Stimulated activated CD4-positive, alpha-beta T cell treated with anti-CD3 and anti-CD28 coated beads, Interleukin-4, amount 100 ng/mL, for 1 hour (primary cell): ENCODE measurements around the gene ZDHHC11.
"Not testable (repeated sequence)": the region's sequence is repeated elsewhere in the genome, so short reads cannot be mapped to it uniquely, and the experiment has no call there.

ENCODE experiments used
- DNase-seq: peaks from one replicate; pipeline ENCODE4 v3.0.0-alpha.2; 2020

The ZDHHC11 gene

DNA sequence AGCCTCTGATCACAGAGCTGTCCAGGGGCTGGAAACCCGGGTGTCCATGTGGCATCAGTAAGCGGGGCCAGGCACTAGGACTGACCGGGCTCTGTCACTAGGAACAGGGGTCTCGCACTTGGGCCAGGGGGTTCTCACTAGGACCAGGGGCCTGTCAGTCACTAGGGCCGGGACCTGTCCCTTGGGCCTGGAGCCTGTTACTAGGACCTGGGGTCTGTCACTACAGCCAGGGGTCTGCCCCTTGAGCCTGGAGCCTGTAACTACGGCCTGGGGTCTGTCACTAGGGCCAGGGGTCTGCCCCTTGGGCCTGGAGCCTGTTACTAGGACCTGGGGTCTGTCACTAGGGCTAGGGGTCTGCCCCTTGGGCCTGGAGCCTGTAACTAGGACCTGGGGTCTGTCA, 76.5 kb downstream of the ZDHHC11 start:
- DNase-seq: peak; percentile 4

DNA sequence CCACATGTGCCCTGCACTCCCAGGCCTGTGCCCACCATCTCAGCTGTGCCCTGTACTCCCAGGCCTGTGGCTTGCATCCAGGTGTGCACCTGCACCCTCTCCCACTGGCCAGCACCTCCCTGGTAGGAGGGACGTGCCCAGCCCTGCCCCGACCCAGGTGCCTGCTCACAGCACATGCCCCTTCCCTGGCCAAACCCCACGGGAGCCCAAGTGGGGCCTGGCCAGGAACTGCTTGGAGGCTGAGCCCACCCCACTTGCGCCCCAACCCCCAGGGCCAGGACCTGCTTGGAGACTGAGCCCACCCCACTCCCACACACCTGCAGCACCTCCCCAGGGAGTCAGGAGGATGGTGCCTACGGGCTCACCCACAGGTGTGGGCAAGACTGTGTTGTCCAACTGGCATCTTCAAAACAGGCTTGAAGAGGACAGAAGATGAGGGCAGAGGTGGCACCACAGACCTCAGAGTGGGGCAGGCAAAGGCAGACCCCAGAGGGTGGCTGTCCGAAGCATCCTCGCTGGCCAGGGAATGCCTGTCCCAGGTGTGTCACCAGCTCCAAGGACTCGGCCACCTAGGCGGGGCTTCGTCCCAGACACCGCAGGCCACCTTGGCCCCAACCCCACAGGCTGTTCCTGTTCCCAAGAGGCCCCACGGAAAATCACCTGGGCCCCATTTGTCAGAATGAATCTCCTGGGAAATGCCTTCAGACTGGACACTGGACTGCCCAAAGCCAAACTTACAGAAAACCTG, 77.1 kb downstream of the ZDHHC11 start:
- DNase-seq: no peak

DNA sequence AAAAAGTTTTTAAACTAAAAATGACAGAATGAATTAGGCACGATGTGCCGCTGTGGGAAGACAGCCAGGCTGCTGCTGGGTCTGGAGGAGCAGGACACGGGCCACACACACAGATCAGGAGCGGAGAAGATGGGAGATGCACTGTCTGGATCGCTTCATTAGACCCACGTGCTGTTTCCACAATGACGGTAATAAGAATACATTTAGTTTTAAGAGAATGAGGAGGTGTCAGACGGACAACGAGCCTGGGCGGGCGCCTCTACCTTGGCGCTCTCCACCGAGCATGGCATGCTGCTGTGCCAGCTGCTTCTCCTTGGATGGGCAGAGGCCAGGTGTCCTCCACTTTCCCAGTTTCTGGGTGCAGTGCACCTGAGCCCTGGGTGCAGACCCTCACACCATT, 77.9 kb downstream of the ZDHHC11 start:
- DNase-seq: not testable (repeated sequence)

DNA sequence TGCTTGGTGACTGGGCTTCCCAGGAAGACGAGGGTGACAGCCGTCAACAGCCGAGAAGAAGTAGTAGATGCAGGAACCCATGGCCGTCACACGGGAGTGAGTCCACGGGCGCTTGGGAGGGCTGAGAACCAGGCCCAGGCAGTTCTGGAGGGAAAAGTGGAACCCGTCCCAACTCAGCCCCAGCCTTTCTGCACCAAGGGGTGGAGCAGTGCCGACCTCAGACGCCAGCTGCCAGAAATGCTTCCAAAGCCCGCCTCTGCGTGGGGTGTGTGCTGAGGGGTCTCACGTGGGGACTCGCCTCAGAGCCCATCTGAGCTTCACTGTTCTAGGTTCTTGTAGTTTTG, 78.3 kb downstream of the ZDHHC11 start:
- DNase-seq: not testable (repeated sequence)

DNA sequence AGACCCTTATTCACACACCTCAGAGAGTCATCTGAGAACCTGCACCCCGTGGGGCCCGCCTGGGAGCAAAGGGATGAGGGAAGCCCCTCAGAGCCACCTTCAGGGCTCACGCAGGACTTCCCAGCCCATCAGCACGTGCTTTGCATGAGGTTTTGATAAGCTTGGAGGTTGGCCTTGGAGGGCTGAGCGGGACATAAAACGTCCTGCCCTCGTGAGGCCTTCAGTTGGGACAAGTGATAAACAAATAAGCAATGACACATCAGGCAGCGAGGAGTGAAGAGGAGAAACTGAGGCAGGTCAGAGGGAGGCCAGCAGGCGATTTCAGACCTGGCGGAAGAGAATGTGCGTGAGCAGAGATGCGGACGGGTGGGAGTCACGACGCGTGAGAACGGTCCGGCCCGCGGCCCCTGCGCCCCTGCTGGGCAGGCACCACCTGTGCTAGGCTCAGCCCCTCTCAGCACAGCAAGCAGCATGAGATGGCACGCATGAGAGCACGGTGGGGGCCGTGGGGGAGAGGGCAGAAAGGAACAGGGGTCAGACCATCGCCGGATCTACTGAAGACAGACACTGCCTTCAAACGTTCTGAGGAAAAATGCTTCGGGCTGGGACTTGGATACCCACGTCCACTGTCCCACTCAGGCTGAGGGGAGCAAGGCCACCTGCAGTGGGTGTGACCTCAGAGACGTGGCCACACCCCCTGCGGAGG, 78.8 kb downstream of the ZDHHC11 start:
- not testable (repeated sequence) for DNase-seq

DNA sequence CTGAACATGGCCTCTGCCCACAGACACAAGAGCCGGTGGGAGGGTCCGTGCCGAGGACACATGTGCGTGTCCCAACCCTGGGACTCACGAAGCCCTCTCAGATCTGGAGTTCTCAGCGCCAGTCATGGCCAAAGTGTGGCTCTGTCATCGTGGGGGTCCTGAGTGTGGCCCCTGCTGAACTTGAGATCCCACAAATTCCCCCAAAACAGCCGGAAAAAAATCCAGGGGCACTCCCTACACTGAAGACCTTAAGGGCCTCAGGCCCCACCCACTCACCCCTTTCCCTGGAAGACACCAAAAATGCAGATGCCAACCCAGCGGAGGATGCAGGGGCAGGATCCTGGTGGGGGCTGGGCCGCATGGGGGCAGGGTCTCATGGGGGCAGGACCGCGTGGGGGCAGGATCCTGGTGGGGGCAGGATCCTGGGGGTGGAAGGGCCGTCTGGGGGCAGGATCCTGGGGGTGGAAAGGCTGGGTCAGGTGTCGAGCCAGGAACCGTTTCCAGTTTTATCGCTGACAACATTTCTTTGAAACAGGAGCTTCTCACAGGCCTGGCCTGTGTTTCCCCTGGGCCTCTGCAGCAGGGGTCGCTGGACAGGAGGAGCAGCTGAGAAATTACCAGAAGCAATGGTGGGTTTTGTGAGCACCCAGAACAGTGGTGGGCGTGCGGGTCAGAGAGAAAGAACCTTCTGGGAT, 79.6 kb downstream of the ZDHHC11 start:
- DNase-seq: not testable (repeated sequence)

DNA sequence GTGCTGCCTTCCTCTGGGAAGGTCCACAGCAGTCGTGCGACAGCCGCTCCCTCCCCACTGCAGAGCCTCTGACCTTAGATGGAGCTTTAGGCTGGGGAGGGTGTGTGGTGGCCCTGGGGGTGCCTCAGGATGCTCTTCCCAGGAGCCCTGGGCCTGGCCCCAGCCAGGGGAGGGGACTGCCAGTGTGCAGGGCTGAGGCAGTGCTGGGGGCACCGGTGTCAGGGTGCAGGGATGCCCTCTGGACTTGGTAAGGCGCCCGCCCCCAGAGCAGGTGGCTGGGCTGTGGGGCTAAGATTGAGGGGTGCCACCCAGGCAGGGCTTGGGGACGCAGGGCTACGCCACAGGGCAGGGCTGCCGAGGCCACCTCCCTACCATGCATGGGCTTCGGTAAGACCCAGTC, 80.2 kb downstream of the ZDHHC11 start:
- not testable (repeated sequence) for DNase-seq

DNA sequence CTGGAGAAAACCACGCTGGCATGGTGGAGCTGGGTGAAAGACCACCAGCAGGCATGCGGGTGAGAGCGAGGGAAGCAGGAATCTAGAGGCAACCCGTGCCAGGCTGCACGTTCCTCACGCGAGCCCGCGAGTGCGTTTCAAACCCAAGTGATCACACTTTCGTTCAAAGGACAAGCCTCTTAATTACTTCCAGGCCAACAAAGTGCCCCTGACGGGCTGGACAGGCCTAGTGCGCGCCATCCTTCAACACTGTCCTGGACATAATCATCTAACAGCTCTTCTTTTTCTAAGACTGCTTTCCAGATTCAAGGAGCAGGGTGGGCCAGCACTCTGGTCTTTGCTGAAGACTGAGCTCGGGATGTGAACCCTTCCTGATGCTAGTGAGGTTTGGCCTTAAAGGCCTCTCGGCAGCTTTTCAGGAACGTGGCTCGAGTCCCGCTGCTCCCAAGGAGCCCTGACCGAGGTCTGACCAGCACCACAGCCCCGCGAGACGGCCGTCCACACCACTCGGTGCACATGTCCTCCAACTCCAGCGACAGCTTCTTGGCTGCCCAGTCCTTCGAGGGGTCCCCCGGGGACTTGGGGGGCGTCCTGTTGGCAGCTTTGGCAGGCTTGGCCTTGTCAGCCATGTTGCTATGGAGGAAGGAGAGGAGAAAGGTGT, 81.2 kb downstream of the ZDHHC11 start:
- not testable (repeated sequence) for DNase-seq

DNA sequence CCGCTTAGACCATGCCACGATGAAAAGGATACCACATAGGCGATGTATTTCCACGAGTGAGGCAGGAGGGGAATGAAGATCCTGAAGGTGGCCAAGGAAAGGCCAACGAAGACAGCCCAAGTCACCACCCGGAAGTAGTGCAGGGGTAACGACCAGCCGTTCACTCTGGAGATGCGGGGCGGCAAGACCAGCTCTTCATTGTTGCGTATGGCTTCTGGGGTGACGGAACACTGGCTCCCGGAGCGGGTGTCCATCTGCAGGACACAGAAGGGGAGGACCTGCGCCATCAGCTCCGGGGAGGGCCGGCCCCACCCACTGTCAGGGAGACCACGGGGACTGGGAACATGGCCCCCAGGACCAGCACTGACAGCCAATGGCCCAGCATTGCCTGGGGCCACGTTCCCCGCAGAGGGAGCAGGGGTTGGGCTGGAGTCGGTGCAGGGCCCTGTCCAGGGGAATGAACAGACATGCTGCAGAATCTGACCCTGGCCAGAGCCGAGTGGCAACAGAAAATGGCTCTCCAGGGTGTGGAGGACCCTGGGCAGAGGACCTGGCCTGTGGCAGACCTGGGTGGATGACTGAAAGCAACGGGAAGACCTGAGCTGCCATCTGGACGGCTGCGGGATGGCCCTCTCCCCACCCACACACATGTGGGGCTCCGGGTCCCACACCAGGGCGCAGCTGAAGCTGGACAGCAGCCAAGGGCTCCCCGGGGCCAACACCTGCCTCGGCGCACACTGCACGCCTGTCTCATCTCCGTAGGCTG, 83.9 kb downstream of the ZDHHC11 start:
- DNase-seq: no peak

DNA sequence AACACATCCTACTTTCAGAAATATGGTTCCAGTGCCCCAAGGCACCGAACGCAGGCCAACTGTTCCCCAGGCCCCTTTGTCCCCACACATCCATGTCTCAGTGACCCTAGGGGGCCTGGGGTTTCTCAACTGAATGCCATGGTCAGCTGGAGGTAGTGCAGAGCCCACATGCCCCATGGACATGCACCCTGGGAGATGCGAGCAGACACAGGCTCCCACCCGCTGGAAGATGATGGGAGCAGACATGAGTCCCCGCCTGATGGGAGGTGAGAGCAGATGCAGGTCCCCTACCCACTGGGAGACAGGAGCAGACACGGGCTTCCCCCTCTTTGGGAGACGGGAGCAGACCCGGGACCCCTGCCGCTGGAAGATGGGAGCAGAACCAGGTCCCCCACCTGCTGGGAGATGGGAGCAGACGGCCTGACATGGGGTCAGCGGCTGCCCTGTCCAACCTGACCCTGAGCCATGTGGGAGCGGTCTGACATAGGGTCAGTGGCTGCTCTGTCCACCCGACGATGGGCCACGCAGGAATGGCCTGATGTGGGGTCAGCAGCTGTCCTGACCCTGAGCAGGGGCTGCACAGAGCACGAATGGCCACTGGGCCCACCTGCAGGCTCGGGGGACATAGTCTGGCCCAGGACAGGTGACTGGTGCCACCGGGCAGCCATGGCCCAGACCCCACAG, 84.7 kb downstream of the ZDHHC11 start:
- DNase-seq: no peak

DNA sequence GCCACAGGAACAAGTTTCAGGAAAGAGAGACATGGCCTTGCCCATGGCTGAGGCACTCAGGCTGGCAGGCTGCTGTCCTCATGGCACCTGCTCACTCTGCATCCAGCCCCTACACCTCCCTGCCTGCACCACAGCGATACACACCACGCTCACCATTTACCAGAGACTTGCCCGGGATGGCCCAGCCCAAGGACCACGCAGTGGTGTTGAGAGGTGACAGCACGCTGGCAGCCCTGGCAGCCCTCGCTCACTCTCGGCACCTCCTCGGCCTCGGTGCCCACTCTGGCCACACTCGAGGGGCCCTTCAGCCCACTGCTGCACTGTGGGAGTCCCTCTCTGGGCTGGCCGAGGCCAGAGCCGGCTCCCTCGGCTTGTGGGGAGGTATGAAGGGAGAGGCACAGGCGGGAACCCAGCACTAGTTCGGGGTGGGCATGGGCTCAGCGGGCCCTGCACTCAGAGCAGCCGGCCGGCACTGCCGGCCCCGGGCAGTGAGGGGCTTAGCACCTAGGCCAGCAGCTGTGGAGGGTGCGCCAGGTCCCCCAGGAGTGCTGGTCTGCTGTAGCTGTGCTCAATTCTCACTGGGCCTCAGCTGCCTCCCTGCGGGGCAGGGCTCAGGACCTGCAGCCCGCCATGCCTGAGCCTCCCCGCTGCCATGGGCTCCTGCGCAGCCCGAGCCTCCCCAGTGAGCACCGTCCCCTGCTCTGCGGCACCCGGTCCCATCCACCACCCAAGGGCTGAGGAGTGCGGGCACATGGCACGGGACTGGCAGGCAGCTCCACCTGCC, 86.6 kb downstream of the ZDHHC11 start:
- DNase-seq: no peak

DNA sequence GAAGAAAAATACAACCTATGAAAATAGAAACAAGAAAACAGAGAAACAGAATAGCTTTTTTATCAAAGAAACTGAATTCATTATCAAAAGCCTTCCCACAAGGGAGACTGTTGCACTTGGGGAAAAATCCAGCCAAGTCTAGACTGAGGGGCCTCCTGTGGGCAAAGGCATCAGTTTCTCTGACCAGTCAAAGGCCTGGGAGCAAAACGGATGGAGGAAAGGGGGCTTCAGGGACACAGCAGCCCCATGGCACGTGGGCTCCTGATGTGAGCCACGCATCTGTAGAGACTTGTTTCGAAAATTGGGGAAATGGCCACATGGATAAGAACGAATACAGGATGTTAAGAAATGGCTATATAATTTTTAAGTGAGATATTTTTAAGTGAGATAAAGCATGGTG, 87.4 kb downstream of the ZDHHC11 start:
- DNase-seq: no peak

DNA sequence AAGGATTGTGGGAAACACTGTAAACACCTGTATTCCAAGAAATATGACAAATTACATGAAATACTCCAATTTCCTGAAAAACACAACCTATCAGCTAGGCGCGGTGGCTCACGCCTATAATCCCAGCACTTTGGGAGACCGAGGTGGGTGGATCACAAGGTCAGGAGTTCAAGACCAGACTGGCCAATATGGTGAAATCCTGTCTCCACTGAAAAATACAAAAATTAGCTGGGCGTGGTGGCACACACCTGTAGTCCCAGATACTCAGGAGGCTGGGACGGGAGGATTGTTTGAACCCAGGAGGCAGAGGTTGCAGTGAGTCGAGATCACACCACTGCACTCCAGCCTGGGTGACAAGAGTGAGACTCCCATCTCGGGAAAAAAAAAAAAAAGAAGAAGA, 87.8 kb downstream of the ZDHHC11 start:
- not testable (repeated sequence) for DNase-seq

DNA sequence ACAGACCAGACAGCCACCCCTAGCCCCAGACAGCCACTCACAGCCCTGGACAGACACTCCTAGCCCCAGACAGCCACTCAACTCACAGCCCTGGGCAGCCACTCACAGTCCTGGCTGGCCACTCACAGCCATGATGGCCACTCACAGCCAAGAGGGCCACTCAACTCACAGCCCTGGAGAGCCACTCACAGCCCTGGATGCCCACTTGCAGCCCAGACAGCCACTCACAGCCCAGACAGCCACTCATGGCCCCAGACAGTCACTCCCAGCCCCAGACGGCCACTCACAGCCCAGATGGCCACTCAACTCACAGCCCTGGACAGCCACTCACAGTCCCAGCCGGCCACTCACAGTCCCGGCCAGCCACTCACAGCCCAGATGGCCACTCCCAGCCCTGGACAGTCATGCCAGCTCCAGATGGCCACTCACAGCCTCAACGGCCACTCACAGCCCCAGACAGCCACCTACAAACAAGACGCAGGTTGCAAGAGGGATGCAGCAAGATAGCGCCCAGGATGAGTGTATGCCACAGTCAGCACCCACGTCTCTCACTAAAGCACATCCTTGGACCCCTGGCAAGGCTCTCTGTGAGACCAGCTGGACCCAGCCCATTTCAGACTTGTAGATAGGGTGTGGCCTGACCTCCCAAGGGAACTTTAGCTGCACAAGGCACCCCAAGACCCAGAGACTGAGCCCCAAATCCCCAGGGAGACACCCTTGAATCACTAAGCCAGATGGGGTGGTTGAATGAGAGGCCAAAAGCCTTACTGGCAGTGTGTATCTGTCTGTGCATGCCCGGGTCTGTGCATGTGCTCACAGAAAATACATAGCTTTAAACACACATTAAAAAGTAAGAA, 88.7 kb downstream of the ZDHHC11 start:
- DNase-seq: no peak

DNA sequence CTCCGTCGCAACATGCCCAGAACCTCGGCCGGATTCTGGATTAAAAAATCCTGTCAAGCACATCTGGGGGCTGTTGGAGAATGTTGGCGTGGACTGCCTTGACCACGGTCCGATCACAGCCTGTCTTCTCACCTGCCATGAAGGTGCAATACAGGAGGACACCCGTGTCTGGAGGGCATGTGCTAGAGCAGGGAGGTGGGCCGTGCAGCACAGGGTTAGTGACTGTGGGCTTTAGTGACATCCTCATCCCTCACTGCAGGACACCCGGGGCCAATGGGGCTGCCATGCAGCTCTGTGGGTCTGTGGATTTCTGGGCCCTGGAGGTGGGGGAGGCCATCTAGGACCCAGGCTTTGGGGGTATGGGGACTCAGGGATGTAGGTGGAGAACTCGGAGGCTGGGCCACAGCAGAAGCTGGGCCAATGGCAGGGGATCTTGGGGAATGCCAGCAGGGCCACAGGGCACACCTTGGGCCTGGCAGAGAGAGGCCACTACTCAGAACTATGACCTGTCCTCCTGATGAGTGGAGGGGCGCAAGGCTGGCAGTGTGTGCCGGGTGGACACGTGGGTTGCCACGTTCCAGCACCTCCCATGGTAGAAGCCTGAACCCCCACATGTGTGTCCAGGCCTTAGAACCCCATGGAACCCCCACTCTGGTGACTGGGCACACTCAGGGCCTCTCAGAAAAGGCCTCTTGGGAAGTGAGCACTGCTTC, 89.6 kb downstream of the ZDHHC11 start:
- peak; percentile 2 for DNase-seq

DNA sequence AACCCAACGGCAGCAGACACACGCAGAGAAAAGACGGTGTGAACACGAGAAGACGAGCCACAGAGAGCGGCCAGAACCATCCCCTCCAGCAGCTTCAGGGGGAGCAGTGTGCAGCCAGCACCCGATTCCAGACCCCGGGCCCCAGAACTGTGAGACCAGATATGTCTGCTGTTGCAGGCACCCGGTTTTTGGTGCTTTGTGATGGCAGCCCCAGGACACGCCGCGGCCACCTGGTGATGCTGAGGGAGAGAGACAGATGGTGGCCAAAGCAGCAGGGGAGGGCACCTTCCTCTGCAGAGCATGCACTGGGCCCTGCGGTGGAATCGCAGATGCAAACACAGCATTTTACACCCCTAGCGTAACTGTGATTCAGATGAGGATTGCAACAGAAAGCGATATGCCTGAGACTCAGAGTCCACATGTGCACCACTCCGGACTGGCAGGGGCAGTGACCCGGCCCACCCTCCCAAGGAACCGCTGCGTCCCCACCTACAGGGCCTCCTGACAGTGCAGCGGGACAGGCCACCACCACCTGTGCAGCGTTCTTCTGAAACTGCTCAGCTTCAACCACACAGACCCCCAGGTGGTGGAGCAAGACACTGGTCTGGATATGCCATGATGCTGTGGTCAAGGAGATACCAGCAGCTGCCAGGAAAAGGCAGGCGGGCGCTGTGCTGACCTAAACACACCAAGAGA, 90.3 kb downstream of the ZDHHC11 start:
- peak; percentile 1 for DNase-seq

DNA sequence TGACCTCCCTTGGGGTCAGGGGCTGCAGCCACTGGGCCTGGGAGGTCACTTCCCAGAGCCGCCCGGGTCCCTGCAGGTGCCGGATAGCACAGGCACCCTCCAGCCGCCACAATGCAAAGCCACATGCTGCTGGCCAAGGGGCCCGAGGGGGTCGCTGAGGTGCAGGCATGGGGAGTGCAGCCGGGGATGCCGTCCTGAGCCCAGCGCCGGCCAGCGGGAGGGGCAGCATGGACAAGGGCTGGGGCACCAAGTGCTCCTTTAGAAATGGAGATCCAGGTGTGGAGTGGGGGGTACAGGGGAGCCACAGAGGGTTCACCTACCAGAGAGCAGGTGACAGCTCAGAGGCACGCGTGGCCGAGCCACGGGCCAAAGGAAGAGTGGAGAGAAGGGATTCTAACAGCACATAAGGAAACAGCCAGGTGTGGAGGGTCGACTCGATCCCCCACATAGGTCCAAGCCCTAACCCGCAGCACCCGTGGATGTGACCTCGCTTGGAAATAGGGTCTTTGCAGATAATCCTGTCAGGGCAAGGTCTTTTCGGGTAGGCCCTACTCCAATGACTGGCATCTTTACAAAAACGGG, 90.9 kb downstream of the ZDHHC11 start:
- DNase-seq: peak; percentile 2

DNA sequence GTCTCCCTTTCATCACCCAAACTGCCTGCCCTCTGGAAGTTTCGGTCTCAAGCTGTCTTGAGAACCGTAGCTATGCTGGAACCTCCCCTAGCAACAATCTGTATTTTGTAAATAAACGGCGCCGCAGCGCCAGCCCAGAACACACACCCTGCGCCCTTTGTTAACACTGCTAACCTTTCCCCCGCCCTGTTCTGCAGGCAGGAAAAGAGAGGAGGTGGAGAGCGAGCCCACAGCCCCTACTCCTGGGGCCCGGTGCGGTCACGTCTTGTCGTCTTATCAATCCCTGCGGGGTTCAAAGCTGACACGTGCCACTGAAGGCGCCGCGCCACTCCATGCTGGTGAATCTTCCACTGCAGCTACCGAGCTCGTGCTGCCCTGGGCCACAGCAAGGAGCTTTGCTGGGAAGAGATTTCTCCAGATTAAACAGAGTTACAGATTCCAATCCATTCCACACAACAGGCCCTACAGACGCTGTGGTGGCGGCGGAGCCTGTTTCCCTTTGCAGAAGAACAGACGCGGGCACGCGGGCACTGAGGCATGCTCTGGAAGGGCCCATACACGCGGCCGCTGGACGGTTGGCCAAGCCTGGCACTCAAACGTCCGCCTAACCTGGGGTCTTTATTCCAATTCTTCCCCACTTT, 91.6 kb downstream of the ZDHHC11 start:
- DNase-seq: peak; percentile 26
